IMR-90 (cell line): ENCODE results near the gene RFTN2. TPM values are rescaled to one million over a fixed set of nuclear protein-coding genes. Genes with fewer than 3 reads are reported as not detected.

ENCODE experiments used
- ATAC-seq: fragments of 200-7000 bp; cut with Tn5 transposase; 2 replicates; pipeline ENCODE4 v1.9.1; 2020; ENCODE audit warnings: low read depth, mild to moderate bottlenecking, moderate library complexity
- BruUV-seq: library from RNA; stranded (reverse); fragments of 400-500 nt; replicated peaks from 2 replicates; lab custom pipeline; 2021; lab: Mats Ljungman, UMichigan
- CTCF ChIA-PET: fragments of 300-600 bp; formaldehyde crosslinking; extraction: SDS; loops from one replicate; lab custom pipeline; 2021; ENCODE audit warnings: antibody characterized with exemption; lab: Yijun Ruan, JAX
- POLR2A ChIA-PET: fragments of 300-600 bp; sonication (Branson Sonifier 250); formaldehyde crosslinking; loops from one replicate; lab custom pipeline; 2022; ENCODE audit warnings: antibody characterized with exemption; ENCODE audit not compliant: unreplicated experiment; lab: Charles Lee
- DNase-seq: peaks from one replicate; pipeline ENCODE4 v3.0.0; 2013
- H2AFZ ChIP-seq: replicated peaks from 2 replicates; pipeline ENCODE3; 2013; ENCODE audit warnings: low read length, mild to moderate bottlenecking; ENCODE audit not compliant: poor library complexity
- H2AK5ac ChIP-seq: 2 replicates; pipeline ENCODE4 v1.6.1; 2013; ENCODE audit warnings: low read depth, low read length, inconsistent platforms
- H2AK9ac ChIP-seq: replicated peaks from 2 replicates; pipeline ENCODE3; 2013; ENCODE audit warnings: mild to moderate bottlenecking, low read depth, low read length, moderate library complexity; ENCODE audit not compliant: poor library complexity
- H2BK120ac ChIP-seq: 2 replicates; pipeline ENCODE4 v1.6.1; 2013; ENCODE audit warnings: low read depth, low read length, inconsistent platforms
- H2BK15ac ChIP-seq: 3 replicates; pipeline ENCODE4 v1.6.1; 2013; ENCODE audit warnings: low read depth, low read length, inconsistent platforms
- H2BK20ac ChIP-seq: 2 replicates; pipeline ENCODE4 v1.6.1; 2013; ENCODE audit warnings: low read depth, mild to moderate bottlenecking, inconsistent platforms, low read length, moderate library complexity
- H2BK5ac ChIP-seq: 2 replicates; pipeline ENCODE4 v1.6.1; 2013; ENCODE audit warnings: mild to moderate bottlenecking, low read depth, low read length, inconsistent platforms; ENCODE audit not compliant: poor library complexity, severe bottlenecking
- H3K14ac ChIP-seq: replicated peaks from 2 replicates; pipeline ENCODE4 v1.6.1; 2013; ENCODE audit warnings: low read depth, low read length, inconsistent platforms
- H3K18ac ChIP-seq: 2 replicates; pipeline ENCODE4 v1.6.1; 2013; ENCODE audit warnings: low read depth, low read length, control low read depth
- H3K23ac ChIP-seq: 2 replicates; pipeline ENCODE4 v1.6.1; 2013; ENCODE audit warnings: low read depth, low read length, inconsistent platforms
- H3K27ac ChIP-seq: 2 replicates; pipeline ENCODE4 v1.5.1; 2013; ENCODE audit warnings: mild to moderate bottlenecking, control low read depth, low read length; ENCODE audit not compliant: insufficient read depth
- H3K27me3 ChIP-seq: 2 replicates; pipeline ENCODE4 v1.6.1; 2013; ENCODE audit warnings: low read length; ENCODE audit not compliant: control insufficient read depth, insufficient read depth
- H3K36me3 ChIP-seq: 2 replicates; pipeline ENCODE4 v1.6.1; 2013; ENCODE audit warnings: low read length, mixed read lengths; ENCODE audit not compliant: control insufficient read depth, insufficient read depth
- H3K4ac ChIP-seq: 2 replicates; pipeline ENCODE4 v1.6.1; 2013; ENCODE audit warnings: low read depth, low read length, inconsistent platforms
- H3K4me1 ChIP-seq: 2 replicates; pipeline ENCODE4 v1.6.1; 2013; ENCODE audit warnings: low read length, mixed read lengths; ENCODE audit not compliant: control insufficient read depth, insufficient read depth
- H3K4me2 ChIP-seq: 2 replicates; pipeline ENCODE4 v1.6.1; 2013; ENCODE audit warnings: low read depth, mild to moderate bottlenecking, control low read depth, low read length, moderate library complexity
- H3K4me3 ChIP-seq: 2 replicates; pipeline ENCODE4 v1.5.1; 2013; ENCODE audit warnings: low read depth, mild to moderate bottlenecking, control low read depth, low read length, moderate library complexity; ENCODE audit not compliant: insufficient read depth
- H3K56ac ChIP-seq: 2 replicates; pipeline ENCODE4 v1.6.1; 2013; ENCODE audit warnings: low read length, inconsistent platforms; ENCODE audit not compliant: insufficient read depth; ENCODE audit errors: extremely low read depth
- H3K79me1 ChIP-seq, 2 experiments: 2 replicates each; pipeline ENCODE4 v1.6.1; 2013; ENCODE audit warnings: low read length in 2 of 2, inconsistent platforms in 1 of 2, low read depth in 1 of 2
- H3K9ac ChIP-seq: 2 replicates; pipeline ENCODE4 v1.6.1; 2013; ENCODE audit warnings: low read depth, low read length, control low read depth
- H3K9me1 ChIP-seq: 2 replicates; pipeline ENCODE4 v1.6.1; 2013; ENCODE audit warnings: low read length, inconsistent platforms; ENCODE audit not compliant: insufficient read depth
- H3K9me3 ChIP-seq: 2 replicates; pipeline ENCODE4 v1.6.1; 2013; ENCODE audit warnings: low read length; ENCODE audit not compliant: control insufficient read depth, insufficient read depth
- H4K20me1 ChIP-seq: 2 replicates; pipeline ENCODE4 v1.6.1; 2013; ENCODE audit warnings: low read length, inconsistent platforms; ENCODE audit not compliant: insufficient read depth
- H4K5ac ChIP-seq: 2 replicates; pipeline ENCODE4 v1.6.1; 2013; ENCODE audit warnings: mild to moderate bottlenecking, low read depth, low read length, control low read depth
- H4K8ac ChIP-seq, 2 experiments: 2 replicates each; pipeline ENCODE4 v1.6.1; 2013; ENCODE audit warnings: low read depth in 2 of 2, low read length in 2 of 2, control low read depth in 1 of 2, inconsistent platforms in 1 of 2
- H4K91ac ChIP-seq: 2 replicates; pipeline ENCODE4 v1.6.1; 2013; ENCODE audit warnings: low read depth, low read length, inconsistent platforms; ENCODE audit not compliant: insufficient read depth
- BHLHE40 ChIP-seq: fragments of 150-350 bp; IDR thresholded peaks from 2 replicates; pipeline ENCODE4 v1.6.1; 2016; ENCODE audit warnings: mild to moderate bottlenecking, low read depth, low read length
- CEBPB ChIP-seq: IDR thresholded peaks from 2 replicates; pipeline ENCODE4 v1.6.1; 2012; ENCODE audit warnings: low read depth, low read length, improper control_type of control experiment
- FOS ChIP-seq: fragments of 150-350 bp; IDR thresholded peaks from 2 replicates; pipeline ENCODE4 v1.6.1; 2016; ENCODE audit warnings: low read depth, low read length
- MAFK ChIP-seq: IDR thresholded peaks from 2 replicates; pipeline ENCODE4 v1.6.1; 2012; ENCODE audit warnings: low read depth, low read length, improper control_type of control experiment
- POLR2A ChIP-seq: IDR thresholded peaks from 2 replicates; pipeline ENCODE4 v1.6.1; 2012; ENCODE audit warnings: mild to moderate bottlenecking, low read depth, low read length
- RAD21 ChIP-seq: IDR thresholded peaks from 2 replicates; pipeline ENCODE4 v1.6.1; 2012; ENCODE audit warnings: low read length, improper control_type of control experiment
- RCOR1 ChIP-seq: IDR thresholded peaks from 2 replicates; pipeline ENCODE4 v1.6.1; 2012; ENCODE audit warnings: mild to moderate bottlenecking, low read length, improper control_type of control experiment; ENCODE audit not compliant: insufficient replicate concordance
- WGBS, 2 experiments: methylation state at CpG; one replicate each; pipeline versions ENCODE4 v1.1.5 to v1.1.7; 2013; ENCODE audit warnings: missing lambda C conversion rate in 2 of 2; ENCODE audit not compliant: insufficient read length in 1 of 2; ENCODE audit errors: extremely low coverage in 2 of 2; 5-methylcytosine and 5-hydroxymethylcytosine counted together
- dilution Hi-C: fragments of 300-500 bp; cut with HindIII; formaldehyde crosslinking; loops from one replicate; pipeline ENCODE4 v1.14.3; 2018; ENCODE audit warnings: low sequenced_read_pairs; ENCODE audit not compliant: unreplicated experiment
- in situ Hi-C: fragments of 300-500 bp; cut with MboI; formaldehyde crosslinking; loops from 3 replicates; pipeline ENCODE4 v1.14.3; 2019; ENCODE audit warnings: low sequenced_read_pairs, inconsistent platforms, mixed read lengths
- intact Hi-C: fragments of 100-400 bp; cut with micrococcal nuclease; formaldehyde crosslinking; loops from 2 replicates; pipeline ENCODE4 v1.10.0; 2022
- polyA plus RNA-seq, 3 experiments: library from polyadenylated mRNA; depleted of rRNA; stranded (reverse); fragments of >200 nt; gene quantifications; 2 replicates each; pipeline ENCODE4 v1.2.3, GENCODE V29; 2012; ENCODE audit warnings: low replicate concordance in 1 of 3
- total RNA-seq: library from RNA; depleted of rRNA; stranded (reverse); fragments of >200 nt; gene quantifications from 2 replicates; pipeline ENCODE4 v1.2.3, GENCODE V29; 2012
- TF ChIP-seq, protein P1 (sequence below): fragments of 150-350 bp; IDR thresholded peaks from 2 replicates; pipeline ENCODE4 v1.6.1; 2016; ENCODE audit warnings: low read depth, mild to moderate bottlenecking, low read length, moderate library complexity, borderline replicate concordance

The RFTN2 gene
- total and polyA plus RNA-seq, 2 of the 4 experiments (the other 2 are of a cell fraction), result 0.44 to 2.3 TPM

DNA sequence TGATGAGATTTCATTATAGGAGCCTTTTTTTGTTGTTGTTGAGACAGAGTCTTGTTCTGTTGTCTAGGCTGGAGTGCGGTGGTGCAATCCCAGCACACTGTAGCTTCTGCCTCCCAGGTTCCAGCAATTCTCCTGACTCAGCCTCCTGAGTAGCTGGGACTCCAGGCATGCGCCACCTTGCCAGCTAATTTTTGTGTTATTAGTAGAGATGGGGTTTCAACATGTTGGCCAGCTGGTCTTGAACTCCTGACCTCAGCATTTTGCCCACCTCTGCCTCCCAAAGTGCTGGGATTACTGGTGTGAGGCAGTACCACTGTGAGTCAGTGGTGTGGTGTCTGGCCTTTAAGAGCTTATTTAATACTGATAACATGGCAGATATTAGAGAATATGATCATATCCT is 99.4 kb downstream of the RFTN2 start:
- no peak overlapping the region for H2BK5ac ChIP-seq
- intact Hi-C loops, result no loop called here
- in situ Hi-C loops, result no loop called here
- no peak overlapping the region for H4K8ac ChIP-seq
- no peaks in the 10 kb centered on the region for H3K27me3 ChIP-seq
- H3K4ac ChIP-seq, result no peak overlapping the region
- dilution Hi-C loops, result no loop called here
- H3K4me1 ChIP-seq, result peaks cover 7% of the 10 kb centered on the region; the same call in 1 of the 2 replicates
- H2AK5ac ChIP-seq, result no peak overlapping the region
- H2AK9ac ChIP-seq, result no peak overlapping the region
- no peak overlapping the region for H3K18ac ChIP-seq
- H4K5ac ChIP-seq, result no peak overlapping the region
- H2BK15ac ChIP-seq, result no peak overlapping the region
- no peak overlapping the region for H3K4me3 ChIP-seq
- no peak overlapping the region for H2BK120ac ChIP-seq
- ATAC-seq (peak; percentile 50), DNase-seq (peak; percentile 24)
- no peak overlapping the region for H3K4me2 ChIP-seq
- H4K20me1 ChIP-seq, result no peaks in the 10 kb centered on the region
- no peaks in the 10 kb centered on the region for H3K79me1 ChIP-seq
- H3K14ac ChIP-seq, result no peak overlapping the region
- no peak overlapping the region for H2BK20ac ChIP-seq
- TF ChIP-seq, protein P1, sequence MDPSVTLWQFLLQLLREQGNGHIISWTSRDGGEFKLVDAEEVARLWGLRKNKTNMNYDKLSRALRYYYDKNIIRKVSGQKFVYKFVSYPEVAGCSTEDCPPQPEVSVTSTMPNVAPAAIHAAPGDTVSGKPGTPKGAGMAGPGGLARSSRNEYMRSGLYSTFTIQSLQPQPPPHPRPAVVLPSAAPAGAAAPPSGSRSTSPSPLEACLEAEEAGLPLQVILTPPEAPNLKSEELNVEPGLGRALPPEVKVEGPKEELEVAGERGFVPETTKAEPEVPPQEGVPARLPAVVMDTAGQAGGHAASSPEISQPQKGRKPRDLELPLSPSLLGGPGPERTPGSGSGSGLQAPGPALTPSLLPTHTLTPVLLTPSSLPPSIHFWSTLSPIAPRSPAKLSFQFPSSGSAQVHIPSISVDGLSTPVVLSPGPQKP, result no peak
- 0 out of 2 replicates have a peak, but pooled peaks have one; percentile 34 for TF ChIP-seq MAFK
- no peak for TF ChIP-seq BHLHE40
- no peak for TF ChIP-seq RCOR1
- no peak for TF ChIP-seq RAD21
- TF ChIP-seq POLR2A, result no peak
- no peak for TF ChIP-seq FOS
- peak; percentile 39; the same call in 1 of the 2 replicates for TF ChIP-seq CEBPB
- H3K36me3 ChIP-seq, result peaks cover 4% of the 10 kb centered on the region; the same call in 1 of the 2 replicates
- CTCF ChIA-PET, result no interaction called here
- H4K91ac ChIP-seq, result no peak overlapping the region
- BruUV-seq, result no TSS peak
- no peak overlapping the region for H3K23ac ChIP-seq
- POLR2A ChIA-PET, result no interaction called here
- H2AFZ ChIP-seq, result no peak overlapping the region
- no peak overlapping the region for H3K56ac ChIP-seq
- H3K9me3 ChIP-seq, result peaks cover 4% of the 10 kb centered on the region
- no peak overlapping the region for H3K27ac ChIP-seq
- H3K9ac ChIP-seq, result no peak overlapping the region
- H3K9me1 ChIP-seq, result peaks cover 7% of the 10 kb centered on the region; the same call in 1 of the 2 replicates
- WGBS, 2 experiments, result no CpG with 5 or more reads among the region's 2 CpGs
